Psoas muscle (tissue), 8 donors: ENCODE data around the gene COL5A1. TPM values are rescaled to one million over a fixed set of nuclear protein-coding genes. Genes with fewer than 3 reads are reported as not detected.

Experiments
- ATAC-seq, 4 donors: fragments of 200-7000 bp; cut with Tn5 transposase; one replicate each; pipeline ENCODE4 v1.9.1; 2020; ENCODE audit warnings: moderate library complexity in 3 of 4, mild to moderate bottlenecking in 2 of 4
- DNase-seq, 2 donors: peaks; one replicate each; pipeline ENCODE4 v3.0.0-alpha.2; 2020
- H3K27ac ChIP-seq: fragments of 200-600 bp; one replicate; pipeline ENCODE4 v1.8.0; 2022
- H3K27me3 ChIP-seq, 3 donors: fragments of 200-600 bp in 1 of 3; one replicate each; pipeline versions ENCODE4 v1.6.1 to v1.8.0; 2013 to 2022; ENCODE audit warnings: low read length in 2 of 3, mild to moderate bottlenecking in 2 of 3, moderate library complexity in 1 of 3; ENCODE audit not compliant: insufficient read depth in 3 of 3
- H3K36me3 ChIP-seq, 2 donors: fragments of 200-600 bp in 1 of 2; one replicate each; pipeline versions ENCODE4 v1.6.1 to v1.8.0; 2013 to 2022; ENCODE audit warnings: low read depth in 1 of 2, mild to moderate bottlenecking in 1 of 2, moderate library complexity in 1 of 2; ENCODE audit not compliant: insufficient read depth in 1 of 2
- H3K4me1 ChIP-seq: fragments of 200-600 bp; one replicate; pipeline ENCODE4 v1.8.0; 2022
- H3K4me3 ChIP-seq: fragments of 200-600 bp; one replicate; pipeline ENCODE4 v1.8.0; 2022; ENCODE audit warnings: mild to moderate bottlenecking
- H3K9me3 ChIP-seq: fragments of 200-600 bp; one replicate; pipeline ENCODE4 v1.8.0; 2022
- WGBS, 3 donors: extraction: QIAGEN DNeasy Blood & Tissue Kit; methylation state at CpG; one replicate each; pipeline versions ENCODE4 v1.1.6 to v1.1.7; 2013; 5-methylcytosine and 5-hydroxymethylcytosine counted together
- intact Hi-C, 2 donors: fragments of 100-400 bp; cut with DNase I; formaldehyde crosslinking; loops; one replicate each; pipeline versions ENCODE4 v1.11.0 to v1.14.2; 2022
- polyA plus RNA-seq, 3 donors: library from polyadenylated mRNA; stranded (reverse); fragments of 200-250 nt; gene quantifications; one replicate each; pipeline ENCODE4 v1.2.3, GENCODE V29; 2013
- total RNA-seq, 4 donors: library from RNA; stranded (reverse); fragmentation: NEBNext Ultra II Directional in 2 of 4; extraction: Animal tissue kit (Norgen Biotek cat#: 25700) in 2 of 4; gene quantifications; one replicate each; pipeline versions ENCODE4 v1.2.1 to v1.2.4, GENCODE V29; 2021 to 2023
- TF ChIP-seq, protein P1 (sequence below): fragments of 200-600 bp; IDR thresholded peaks from one replicate; pipeline ENCODE4 v1.8.0; 2022; ENCODE audit warnings: antibody characterized with exemption
- donor health status: healthy with polysubstance abuse.
- donor health status: DM: no; HTN: no; CAD: no; lungs with moderate emphysema.
- donor health status: Bipolar disorder and iron deficiency.
- donor health status: healthy.
- donor health status: DM: yes; HTN: yes; CAD: no.
- donor health status: DM: no; HTN: no; CAD: no.
- donor health status: DM: no; HTN: no; CAD: no.
- donor health status: DM: yes; HTN: yes; CAD: no.

Gene COL5A1
- total and polyA plus RNA-seq, 7 donors, result 1.7 to 11.3 (median 3.4) TPM

DNA sequence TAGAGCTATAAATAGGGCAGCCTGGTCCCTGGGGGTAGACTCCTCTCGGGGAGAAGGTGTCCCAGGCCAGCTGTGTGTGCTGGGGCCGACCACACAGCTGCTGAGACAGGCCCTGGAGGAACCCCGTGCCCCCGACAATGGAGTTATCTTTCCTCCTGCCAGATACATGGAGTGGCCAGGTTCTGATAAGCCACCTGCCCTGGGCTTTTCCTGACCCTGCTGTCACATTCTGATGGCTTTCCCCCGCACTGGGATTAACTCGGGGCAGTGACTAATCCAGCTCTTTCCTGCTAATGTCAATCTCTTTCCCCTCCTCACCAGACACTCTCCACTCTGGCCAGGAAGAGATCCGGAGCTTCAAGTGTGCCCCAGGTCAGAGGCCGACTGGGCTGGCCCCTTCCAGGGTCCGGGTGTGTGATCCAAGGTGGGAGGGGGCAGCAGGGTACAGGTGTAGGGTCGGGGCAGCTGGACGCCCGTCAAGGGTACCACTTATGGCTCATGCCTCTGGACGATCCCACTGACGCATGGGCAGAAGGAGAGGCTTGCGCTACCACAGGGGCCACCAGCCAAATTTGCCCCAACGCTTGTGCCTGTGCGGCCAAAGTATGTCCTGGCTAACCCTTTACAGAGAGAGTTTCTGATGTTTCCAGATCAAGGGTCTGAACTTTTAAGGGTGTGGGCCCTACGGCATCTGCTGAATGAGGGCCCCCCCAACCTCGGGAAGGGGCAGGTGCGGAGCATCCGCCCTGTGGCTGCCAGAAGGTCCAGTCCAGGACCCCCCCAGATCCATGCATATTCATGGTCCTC lies 20.6 kb upstream of the COL5A1 start:
- TF ChIP-seq, protein P1, sequence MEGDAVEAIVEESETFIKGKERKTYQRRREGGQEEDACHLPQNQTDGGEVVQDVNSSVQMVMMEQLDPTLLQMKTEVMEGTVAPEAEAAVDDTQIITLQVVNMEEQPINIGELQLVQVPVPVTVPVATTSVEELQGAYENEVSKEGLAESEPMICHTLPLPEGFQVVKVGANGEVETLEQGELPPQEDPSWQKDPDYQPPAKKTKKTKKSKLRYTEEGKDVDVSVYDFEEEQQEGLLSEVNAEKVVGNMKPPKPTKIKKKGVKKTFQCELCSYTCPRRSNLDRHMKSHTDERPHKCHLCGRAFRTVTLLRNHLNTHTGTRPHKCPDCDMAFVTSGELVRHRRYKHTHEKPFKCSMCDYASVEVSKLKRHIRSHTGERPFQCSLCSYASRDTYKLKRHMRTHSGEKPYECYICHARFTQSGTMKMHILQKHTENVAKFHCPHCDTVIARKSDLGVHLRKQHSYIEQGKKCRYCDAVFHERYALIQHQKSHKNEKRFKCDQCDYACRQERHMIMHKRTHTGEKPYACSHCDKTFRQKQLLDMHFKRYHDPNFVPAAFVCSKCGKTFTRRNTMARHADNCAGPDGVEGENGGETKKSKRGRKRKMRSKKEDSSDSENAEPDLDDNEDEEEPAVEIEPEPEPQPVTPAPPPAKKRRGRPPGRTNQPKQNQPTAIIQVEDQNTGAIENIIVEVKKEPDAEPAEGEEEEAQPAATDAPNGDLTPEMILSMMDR, result no peak
- no peak overlapping the region for H3K4me3 ChIP-seq
- H3K36me3 ChIP-seq, result no peaks in the 10 kb centered on the region
- ATAC-seq, result no peak
- H3K4me1 ChIP-seq, result no peaks in the 10 kb centered on the region
- no peak overlapping the region for H3K27ac ChIP-seq
- WGBS, 3 donors, result 64 to 76% (median 67%) methylated on average over 21 of the region's 21 CpGs
- intact Hi-C loops, result no loop called here
- DNase-seq, result no peak
- no peaks in the 10 kb centered on the region for H3K9me3 ChIP-seq
- H3K27me3 ChIP-seq, result peaks cover 0 to 42% (median 7%) of the 10 kb centered on the region in 3 donors

DNA sequence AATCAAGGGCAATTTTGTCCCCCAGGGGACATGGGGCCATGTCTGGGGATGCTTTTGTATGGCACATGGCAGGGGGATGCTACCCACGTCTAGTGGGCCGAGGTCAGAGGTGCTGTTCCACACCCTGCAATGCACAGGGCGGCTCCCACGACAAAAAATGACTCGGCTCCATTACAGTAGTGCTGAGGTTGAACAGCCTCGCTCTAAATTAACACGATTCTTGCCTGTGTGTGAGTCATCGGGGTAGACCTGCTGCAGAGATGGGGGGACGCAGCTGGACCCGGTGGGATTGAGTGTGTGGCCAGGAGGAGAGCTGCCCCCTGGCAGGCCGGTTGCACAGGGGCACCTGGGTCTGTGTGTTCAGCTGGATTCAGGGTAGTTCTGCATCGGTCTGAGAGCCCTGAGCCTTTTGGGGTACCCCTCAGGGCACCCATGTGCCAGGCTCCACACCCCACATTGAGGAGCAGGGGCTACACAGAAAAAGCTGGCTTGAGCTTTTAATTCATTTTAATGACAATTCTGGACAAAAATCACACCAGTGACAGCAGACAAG lies 20.0 kb upstream of the COL5A1 start:
- Histone ChIP-seq H3K9me3 (no peaks in the 10 kb centered on the region), H3K4me1 (no peaks in the 10 kb centered on the region), H3K27ac (no peak overlapping the region), H3K4me3 (no peak overlapping the region), H3K36me3 (no peaks in the 10 kb centered on the region), H3K27me3 (peaks cover 0 to 37% (median 7%) of the 10 kb centered on the region in 3 donors)
- ATAC-seq (no peak), DNase-seq (no peak)
- intact Hi-C loops, result no loop called here
- WGBS, 3 donors, result 89 to 93% (median 92%) methylated on average over 12 of the region's 12 CpGs
- TF ChIP-seq, protein P1, result no peak

DNA sequence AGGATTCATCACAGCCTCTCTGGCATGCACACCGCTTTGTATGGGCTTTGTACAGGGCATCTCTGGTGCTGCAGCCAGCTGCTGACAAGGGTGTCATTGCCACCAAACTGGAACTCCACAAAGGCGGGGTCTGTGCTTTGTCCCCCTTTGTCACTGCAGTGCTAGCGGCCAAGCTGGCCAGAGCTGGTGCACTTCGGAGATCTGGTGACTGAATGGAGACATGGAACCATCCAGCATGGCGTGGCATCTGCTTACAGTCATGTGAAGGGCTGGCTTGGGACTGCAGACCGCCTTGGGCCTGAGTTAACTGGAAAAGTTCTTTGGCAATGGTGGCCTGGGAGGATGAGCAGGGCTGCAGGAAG lies 18.7 kb upstream of the COL5A1 start:
- TF ChIP-seq, protein P1, result no peak
- Histone ChIP-seq H3K4me1 (no peaks in the 10 kb centered on the region), H3K4me3 (no peak overlapping the region), H3K9me3 (no peaks in the 10 kb centered on the region), H3K36me3 (no peaks in the 10 kb centered on the region), H3K27ac (no peak overlapping the region), H3K27me3 (peaks cover 0 to 27% (median 7%) of the 10 kb centered on the region in 3 donors)
- intact Hi-C loops, result no loop called here
- no peak for ATAC-seq
- WGBS, 3 donors, result 59 to 64% (median 59%) methylated on average over 6 of the region's 6 CpGs
- no peak for DNase-seq

DNA sequence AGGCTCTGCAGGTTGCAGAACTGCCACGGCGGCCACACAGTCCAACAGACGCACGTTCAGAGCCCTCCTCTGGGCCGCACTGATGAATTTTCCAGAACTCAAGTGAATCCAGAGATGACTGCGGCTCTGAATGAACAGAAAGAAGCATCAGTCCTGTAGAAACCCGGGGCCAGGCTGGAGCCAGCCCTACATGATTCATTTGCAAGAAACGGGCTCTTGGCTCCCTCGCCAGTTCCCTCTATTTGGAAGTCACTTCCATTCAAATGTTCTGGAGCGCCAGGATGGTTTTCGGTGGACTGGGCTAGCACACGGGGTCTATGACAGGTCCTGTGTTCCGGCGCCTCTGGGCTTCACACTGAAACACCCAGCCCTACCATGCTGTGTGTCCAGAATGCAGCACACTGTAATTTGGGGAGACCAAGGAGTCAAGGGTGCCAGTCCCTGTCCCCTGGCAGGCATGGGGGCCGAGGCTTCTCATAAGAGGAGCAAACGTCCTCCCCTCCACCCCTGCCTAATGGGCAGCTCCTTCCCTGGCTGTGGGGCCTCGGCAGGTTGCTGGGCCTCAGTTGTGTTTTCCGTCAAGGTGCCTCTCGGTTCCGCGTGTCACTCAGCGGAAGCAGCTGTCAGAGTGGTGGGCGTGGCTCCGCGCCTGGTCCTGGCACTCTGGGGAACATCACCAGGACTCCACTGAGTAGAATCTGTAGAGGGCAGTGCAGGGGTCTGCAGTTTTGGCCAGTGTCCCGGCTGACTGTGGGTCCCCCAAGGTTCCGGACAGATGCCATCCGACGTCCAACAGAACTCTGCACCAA lies 18.1 kb upstream of the COL5A1 start:
- Histone ChIP-seq H3K4me1 (no peaks in the 10 kb centered on the region), H3K4me3 (no peak overlapping the region), H3K36me3 (no peaks in the 10 kb centered on the region), H3K9me3 (no peaks in the 10 kb centered on the region), H3K27ac (no peak overlapping the region), H3K27me3 (peaks cover 0 to 27% (median 5%) of the 10 kb centered on the region in 3 donors)
- 77 to 82% (median 78%) methylated on average over 29 of the region's 29 CpGs for WGBS, 3 donors
- ATAC-seq (no peak), DNase-seq (no peak)
- intact Hi-C loops, result no loop called here
- TF ChIP-seq, protein P1, result no peak
